Activated naive CD8-positive, alpha-beta T cell treated with anti-CD3 and anti-CD28 coated beads, Interleukin-2, amount 10 ng/mL, durations not matched to agents 7 days and 5 days (primary cell): Measurements from ENCODE around the gene KIAA0586. TPM values are rescaled to one million over a fixed set of nuclear protein-coding genes. Genes with fewer than 3 reads are reported as not detected.

ENCODE experiments used
- ATAC-seq: fragments of 150-1000 bp; cut with Tn5 transposase; one replicate; pipeline ENCODE4 v1.10.0; 2021; ENCODE audit warnings: low read depth, moderate library complexity
- POLR2A ChIA-PET: fragments of 350-600 bp; sonication (Branson Sonifier 250); formaldehyde crosslinking; loops from one replicate; lab custom pipeline; 2021; ENCODE audit warnings: antibody characterized with exemption; lab: Charles Lee
- DNase-seq: peaks from one replicate; pipeline ENCODE4 v3.0.0; 2021
- H3K27ac Mint-ChIP-seq: one replicate; pipeline ENCODE4 v1.8.0; 2022; ENCODE audit warnings: mild to moderate bottlenecking, mixed read lengths
- H3K27me3 Mint-ChIP-seq: one replicate; pipeline ENCODE4 v1.8.0; 2022; ENCODE audit warnings: mild to moderate bottlenecking, moderate library complexity, mixed read lengths
- H3K36me3 Mint-ChIP-seq: one replicate; pipeline ENCODE4 v1.8.0; 2021; ENCODE audit warnings: mild to moderate bottlenecking, mixed read lengths
- H3K4me1 Mint-ChIP-seq: one replicate; pipeline ENCODE4 v1.8.0; 2021; ENCODE audit warnings: mixed read lengths
- H3K4me3 Mint-ChIP-seq: one replicate; pipeline ENCODE4 v1.8.0; 2022; ENCODE audit warnings: mild to moderate bottlenecking, moderate library complexity, mixed read lengths
- H3K9me3 Mint-ChIP-seq: one replicate; pipeline ENCODE4 v1.8.0; 2021; ENCODE audit warnings: mixed read lengths
- total RNA-seq, 2 experiments: library from RNA; stranded (reverse); gene quantifications; one replicate each; pipeline ENCODE4 v1.2.3, GENCODE V29; 2021

KIAA0586 gene
- total RNA-seq, 2 experiments from 2014 or later: 27.4 to 29.9 TPM

DNA sequence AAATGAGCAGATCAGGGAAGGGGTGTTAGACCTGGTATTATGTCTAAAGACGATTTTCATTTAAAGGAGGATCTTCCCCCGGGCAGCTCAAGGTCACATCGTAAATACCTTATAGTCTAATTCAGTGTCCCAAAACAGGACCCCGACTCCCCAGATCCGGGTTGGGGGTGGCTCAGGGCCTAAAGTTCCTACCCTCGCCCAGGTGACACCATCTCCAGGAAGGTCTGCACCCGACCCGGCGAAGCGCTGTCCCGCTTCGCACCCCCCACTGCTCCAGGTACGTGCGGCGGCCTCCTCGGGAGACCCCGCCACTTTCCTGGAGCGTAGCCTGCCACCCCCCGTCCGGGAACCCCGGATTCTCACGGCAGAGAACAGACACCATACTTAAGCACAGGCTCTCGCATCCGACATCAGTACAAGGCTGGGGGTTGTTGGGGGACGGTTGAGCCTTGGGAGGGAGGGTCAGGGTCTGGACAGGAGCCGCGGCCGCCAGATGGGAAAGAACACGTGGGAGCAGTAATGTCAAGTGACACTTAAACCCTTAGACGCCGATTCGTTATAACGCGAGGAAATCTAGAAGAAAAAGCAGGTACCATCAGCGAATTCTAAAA, 744 bp upstream of the KIAA0586 start:
- POLR2A ChIA-PET: interaction anchor here (1.0 to 2.9 kb wide), 9 partner anchors 31 to 1822 kb away, joined by 3 to 36 read pairs (median 5); partner anchors contain the start of genes ACTR10, ARID4A, DAAM1 and PPM1A
- Mint-ChIP-seq H3K9me3 (no peaks in the 10 kb centered on the region), H3K36me3 (peaks cover 12% of the 10 kb centered on the region), H3K27me3 (no peaks in the 10 kb centered on the region), H3K4me3 (peak overlapping the region; percentile 98), H3K4me1 (peaks cover 34% of the 10 kb centered on the region), H3K27ac (peak overlapping the region; percentile 99)
- DNase-seq (peak; percentile 60), ATAC-seq (peak; percentile 15)

DNA sequence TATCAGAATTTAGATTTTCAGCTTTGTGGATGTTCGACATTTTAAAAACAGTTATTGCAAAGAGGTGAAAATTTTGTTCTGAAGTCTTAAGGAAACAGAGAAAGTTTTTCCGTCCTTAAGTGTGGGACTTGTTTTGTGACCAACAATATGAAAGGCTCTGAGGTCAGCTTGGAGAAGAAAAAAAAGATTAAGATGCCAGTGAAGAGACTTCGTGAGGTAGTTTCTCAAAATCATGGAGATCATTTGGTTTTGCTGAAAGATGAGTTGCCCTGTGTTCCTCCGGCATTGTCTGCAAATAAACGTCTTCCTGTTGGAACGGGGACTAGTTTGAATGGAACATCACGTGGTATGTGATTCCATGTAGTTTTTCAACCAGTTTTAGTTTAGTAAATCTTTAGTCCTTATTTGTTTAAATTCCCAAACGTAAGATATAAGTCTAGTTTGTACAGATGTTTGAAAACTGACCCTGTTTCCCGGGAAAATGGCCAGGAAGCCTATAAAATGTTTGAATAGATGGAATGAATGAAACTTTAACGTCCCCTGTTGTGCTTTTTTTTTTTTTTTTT, 682 bp downstream of the KIAA0586 start:
- H3K4me1 Mint-ChIP-seq: peaks cover 34% of the 10 kb centered on the region
- DNase-seq (no peak), ATAC-seq (no peak)
- POLR2A ChIA-PET: interaction anchor here (0.8 to 2.9 kb wide), 8 partner anchors 21 to 1821 kb away, joined by 3 to 36 read pairs (median 5); partner anchors contain the start of genes ACTR10, ARID4A, PPM1A and PSMA3
- H3K27me3 Mint-ChIP-seq: no peaks in the 10 kb centered on the region
- no peaks in the 10 kb centered on the region for H3K9me3 Mint-ChIP-seq
- peak overlapping the region; percentile 98 for H3K4me3 Mint-ChIP-seq
- peaks cover 13% of the 10 kb centered on the region for H3K36me3 Mint-ChIP-seq
- peak overlapping the region; percentile 99 for H3K27ac Mint-ChIP-seq

DNA sequence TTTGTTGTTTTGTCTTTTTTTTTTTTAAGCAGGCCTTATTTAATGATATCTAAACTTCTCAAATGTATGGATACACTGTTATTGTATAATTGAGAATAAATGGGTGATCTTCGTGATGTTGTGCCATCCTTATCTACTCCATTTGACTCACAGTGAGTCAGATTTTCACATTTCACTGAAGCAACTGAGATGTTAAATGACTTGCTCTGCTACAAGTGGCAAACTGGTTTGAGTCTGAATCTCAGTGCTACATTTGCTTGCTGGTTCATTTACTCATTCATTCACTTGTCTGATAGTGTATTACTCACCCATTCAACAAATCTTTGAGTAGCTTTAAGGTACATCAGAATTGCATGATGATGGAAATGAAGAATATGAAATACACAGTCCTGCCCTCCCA, 2.6 kb downstream of the KIAA0586 start:
- no peak for ATAC-seq
- peak overlapping the region; percentile 19 for H3K27ac Mint-ChIP-seq
- peak overlapping the region; percentile 6 for H3K4me3 Mint-ChIP-seq
- peaks cover 29% of the 10 kb centered on the region for H3K4me1 Mint-ChIP-seq
- H3K27me3 Mint-ChIP-seq: no peaks in the 10 kb centered on the region
- H3K9me3 Mint-ChIP-seq: no peaks in the 10 kb centered on the region
- POLR2A ChIA-PET: no interaction called here
- peaks cover 15% of the 10 kb centered on the region for H3K36me3 Mint-ChIP-seq
- DNase-seq: no peak

DNA sequence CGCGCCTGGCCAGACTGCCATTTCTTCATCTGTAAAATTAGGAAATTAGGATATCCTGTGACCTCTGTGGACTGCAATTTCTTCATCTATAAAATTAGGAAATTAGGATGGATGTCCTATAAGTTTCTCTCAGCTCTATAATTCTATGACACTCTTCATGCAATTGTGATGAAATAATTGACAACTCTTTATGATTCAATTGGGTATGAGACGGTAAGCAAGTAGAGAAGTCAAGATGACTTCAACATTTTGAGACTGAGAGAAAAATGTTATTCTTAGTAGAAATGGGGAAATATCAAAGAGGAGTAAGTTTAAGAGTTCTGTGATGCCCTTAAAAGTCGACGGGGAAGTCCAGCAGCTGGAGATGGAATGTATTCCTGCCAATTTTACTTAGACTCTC, 12.0 kb downstream of the KIAA0586 start:
- H3K27ac Mint-ChIP-seq: no peak overlapping the region
- POLR2A ChIA-PET: no interaction called here
- ATAC-seq: no peak
- H3K27me3 Mint-ChIP-seq: no peaks in the 10 kb centered on the region
- peaks cover 14% of the 10 kb centered on the region for H3K36me3 Mint-ChIP-seq
- no peaks in the 10 kb centered on the region for H3K4me1 Mint-ChIP-seq
- no peak for DNase-seq
- H3K4me3 Mint-ChIP-seq: no peak overlapping the region
- H3K9me3 Mint-ChIP-seq: no peaks in the 10 kb centered on the region

DNA sequence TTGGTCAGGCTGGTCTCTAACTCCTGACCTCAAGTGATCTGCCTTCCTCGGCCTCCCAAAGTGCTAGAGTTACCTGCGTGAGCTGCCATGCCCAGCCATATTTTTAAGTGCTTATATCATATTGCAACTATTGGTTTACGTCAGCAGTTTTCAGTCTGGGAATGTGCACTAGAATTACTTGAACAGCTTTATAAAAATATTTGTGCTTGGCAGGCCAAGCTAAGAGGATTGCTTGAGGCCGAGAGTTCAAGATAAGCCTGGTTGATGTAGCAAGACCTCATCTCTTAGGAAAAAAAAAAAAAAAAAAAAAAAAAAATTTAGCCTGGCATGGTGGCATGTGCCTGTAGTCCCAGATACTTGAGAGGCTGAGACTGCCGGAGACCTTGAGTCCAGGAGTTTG, 17.1 kb downstream of the KIAA0586 start:
- ATAC-seq (no peak), DNase-seq (no peak)
- no peak overlapping the region for H3K4me3 Mint-ChIP-seq
- peaks cover 10% of the 10 kb centered on the region for H3K36me3 Mint-ChIP-seq
- no peaks in the 10 kb centered on the region for H3K27me3 Mint-ChIP-seq
- no peak overlapping the region for H3K27ac Mint-ChIP-seq
- H3K4me1 Mint-ChIP-seq: no peaks in the 10 kb centered on the region
- no peaks in the 10 kb centered on the region for H3K9me3 Mint-ChIP-seq
- POLR2A ChIA-PET: interaction anchor here (0.7 kb wide), 1 partner anchor 221 kb away, joined by 4 read pairs; no protein-coding TSS in a partner anchor

DNA sequence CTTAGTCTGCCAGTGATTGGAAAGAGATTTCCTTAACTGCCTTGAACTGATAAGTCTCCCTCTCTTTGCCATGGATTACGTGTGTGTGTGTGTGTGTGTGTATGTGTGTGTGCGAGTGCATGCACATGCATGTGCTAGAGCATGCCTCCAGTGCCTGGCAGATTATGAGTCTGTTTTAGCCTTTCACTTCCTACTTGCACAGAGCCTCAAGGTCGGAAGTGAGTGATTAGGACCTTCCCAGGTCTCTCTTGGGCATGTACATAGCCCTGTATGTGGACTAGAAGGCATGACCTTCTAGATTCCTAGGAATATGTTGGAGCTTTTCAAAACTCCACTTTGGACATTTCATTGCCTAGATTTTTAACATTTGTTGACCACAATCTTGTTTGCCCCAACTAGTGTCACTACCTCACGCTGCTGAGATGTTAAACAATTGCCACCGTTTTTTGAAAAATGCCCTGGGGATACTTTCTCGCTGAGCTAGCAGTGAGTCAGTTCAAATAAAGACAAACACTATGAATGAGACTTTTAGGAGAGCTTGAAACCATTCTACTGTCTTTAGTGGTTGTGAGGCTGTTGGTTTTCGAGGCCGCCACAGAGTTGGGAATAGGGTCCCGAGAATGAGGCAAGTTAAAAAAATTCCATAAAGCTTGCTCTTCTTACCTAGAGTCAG, 28.2 kb downstream of the KIAA0586 start:
- H3K9me3 Mint-ChIP-seq: no peaks in the 10 kb centered on the region
- DNase-seq (no peak), ATAC-seq (no peak)
- POLR2A ChIA-PET: no interaction called here
- no peaks in the 10 kb centered on the region for H3K4me1 Mint-ChIP-seq
- no peak overlapping the region for H3K4me3 Mint-ChIP-seq
- H3K27ac Mint-ChIP-seq: no peak overlapping the region
- peaks cover 22% of the 10 kb centered on the region for H3K36me3 Mint-ChIP-seq
- H3K27me3 Mint-ChIP-seq: no peaks in the 10 kb centered on the region

DNA sequence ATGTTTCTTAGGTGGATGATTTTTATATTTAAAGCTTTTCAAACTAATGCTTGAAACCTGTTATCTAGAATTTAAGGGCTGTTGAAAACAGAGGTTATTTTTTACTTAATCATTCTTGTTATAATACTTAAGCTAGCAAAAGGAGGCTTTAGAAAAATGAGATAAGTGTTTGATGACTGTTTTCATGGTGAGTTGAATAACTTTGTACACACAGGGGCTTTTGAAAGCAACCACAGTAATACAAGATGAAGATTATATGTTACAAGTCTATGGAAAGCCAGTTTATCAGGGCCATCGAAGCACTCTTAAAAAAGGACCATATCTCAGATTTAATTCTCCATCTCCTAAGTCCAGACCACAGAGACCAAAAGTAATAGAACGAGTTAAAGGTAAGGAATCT, 33.3 kb downstream of the KIAA0586 start:
- POLR2A ChIA-PET: no interaction called here
- Mint-ChIP-seq H3K4me3 (no peak overlapping the region), H3K27me3 (no peaks in the 10 kb centered on the region), H3K4me1 (peaks cover 1% of the 10 kb centered on the region), H3K36me3 (peaks cover 19% of the 10 kb centered on the region), H3K9me3 (no peaks in the 10 kb centered on the region), H3K27ac (no peak overlapping the region)
- ATAC-seq (no peak), DNase-seq (no peak)

DNA sequence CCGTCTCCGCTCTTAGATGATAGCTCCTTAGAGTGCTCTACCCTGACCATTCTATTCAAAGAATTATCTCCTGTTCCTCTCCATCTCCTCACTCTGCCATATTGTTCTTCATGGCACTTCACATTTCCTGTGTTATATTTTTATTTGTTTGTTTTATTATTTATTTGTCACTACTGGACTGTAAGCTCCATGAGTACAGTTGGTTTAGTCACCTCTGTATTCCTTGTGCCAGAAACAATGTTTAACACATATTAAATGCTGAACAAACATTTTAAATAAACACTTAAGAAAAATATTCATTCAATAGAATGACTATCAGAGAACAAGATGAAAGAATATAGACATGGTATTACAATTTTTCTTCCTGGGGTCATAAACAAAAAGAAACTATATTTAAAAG, 35.6 kb downstream of the KIAA0586 start:
- H3K4me3 Mint-ChIP-seq: no peak overlapping the region
- no peak for ATAC-seq
- H3K36me3 Mint-ChIP-seq: peaks cover 14% of the 10 kb centered on the region
- peak overlapping the region; percentile 35 for H3K27ac Mint-ChIP-seq
- POLR2A ChIA-PET: interaction anchor here (0.7 kb wide), 1 partner anchor 40 kb away, joined by 3 read pairs; no protein-coding TSS in a partner anchor
- H3K27me3 Mint-ChIP-seq: no peaks in the 10 kb centered on the region
- H3K9me3 Mint-ChIP-seq: no peaks in the 10 kb centered on the region
- DNase-seq: no peak
- peaks cover 1% of the 10 kb centered on the region for H3K4me1 Mint-ChIP-seq

DNA sequence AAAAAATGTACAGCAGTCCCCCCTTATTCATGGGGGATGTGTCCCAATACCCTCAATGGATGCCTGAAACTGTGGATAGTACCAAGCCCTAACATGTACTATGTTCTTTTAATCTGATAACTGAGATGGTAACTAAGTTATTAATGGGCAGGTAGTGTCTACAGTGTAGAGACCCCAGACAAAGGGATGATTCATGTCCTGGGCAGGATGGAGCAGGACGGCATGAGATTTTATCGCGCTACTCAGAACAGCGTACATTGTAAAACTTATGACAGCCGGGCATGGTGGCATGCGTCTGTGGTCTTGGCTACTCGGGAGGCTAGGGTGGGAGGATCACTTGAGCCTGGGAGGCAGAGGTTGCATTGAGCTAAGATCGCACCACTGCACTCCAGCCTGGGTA, 37.1 kb downstream of the KIAA0586 start:
- Mint-ChIP-seq H3K4me3 (no peak overlapping the region), H3K9me3 (no peaks in the 10 kb centered on the region), H3K27ac (no peak overlapping the region), H3K36me3 (peaks cover 14% of the 10 kb centered on the region), H3K27me3 (no peaks in the 10 kb centered on the region), H3K4me1 (peaks cover 1% of the 10 kb centered on the region)
- DNase-seq (no peak), ATAC-seq (no peak)
- POLR2A ChIA-PET: no interaction called here

DNA sequence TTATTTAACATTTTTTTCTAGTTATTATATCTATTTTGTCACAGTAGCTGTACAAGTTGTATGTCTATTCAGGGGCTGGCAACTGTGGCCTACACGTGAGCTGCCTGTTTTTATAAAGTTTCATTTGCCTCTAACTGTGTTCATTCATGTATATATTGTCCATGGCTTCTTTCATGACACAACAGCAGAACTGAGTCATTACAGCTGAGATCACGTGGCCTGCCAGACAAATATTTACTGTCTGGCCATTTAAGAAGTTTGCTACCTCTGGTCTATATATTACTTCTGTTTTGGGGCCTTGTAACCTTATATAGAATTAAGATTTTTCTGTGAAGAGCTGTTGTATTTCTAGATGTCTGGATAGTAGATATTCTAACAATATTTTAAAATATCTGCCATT, 37.9 kb downstream of the KIAA0586 start:
- H3K4me1 Mint-ChIP-seq: peaks cover 1% of the 10 kb centered on the region
- DNase-seq: no peak
- H3K27ac Mint-ChIP-seq: no peak overlapping the region
- POLR2A ChIA-PET: no interaction called here
- no peak overlapping the region for H3K4me3 Mint-ChIP-seq
- peaks cover 14% of the 10 kb centered on the region for H3K36me3 Mint-ChIP-seq
- H3K9me3 Mint-ChIP-seq: no peaks in the 10 kb centered on the region
- no peak for ATAC-seq
- no peaks in the 10 kb centered on the region for H3K27me3 Mint-ChIP-seq

DNA sequence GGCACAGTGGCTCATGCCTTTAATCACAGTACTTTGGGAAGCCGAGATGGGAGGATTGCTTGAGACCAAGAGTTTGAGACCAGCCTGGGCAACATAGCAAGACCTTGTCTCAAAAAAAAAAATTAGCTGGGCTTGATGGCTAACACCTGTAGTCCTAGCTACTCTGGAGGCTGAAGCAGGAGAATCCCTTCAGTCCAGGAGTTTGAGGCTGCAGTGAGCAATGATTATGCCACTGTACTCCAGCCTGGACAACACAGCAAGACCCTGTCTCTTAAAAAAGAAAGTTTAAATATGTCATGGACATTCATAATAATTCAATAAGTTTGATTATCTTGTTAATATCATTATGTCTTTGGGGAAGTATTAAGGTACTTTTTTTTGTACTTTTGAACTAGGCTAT, 38.9 kb downstream of the KIAA0586 start:
- POLR2A ChIA-PET: no interaction called here

DNA sequence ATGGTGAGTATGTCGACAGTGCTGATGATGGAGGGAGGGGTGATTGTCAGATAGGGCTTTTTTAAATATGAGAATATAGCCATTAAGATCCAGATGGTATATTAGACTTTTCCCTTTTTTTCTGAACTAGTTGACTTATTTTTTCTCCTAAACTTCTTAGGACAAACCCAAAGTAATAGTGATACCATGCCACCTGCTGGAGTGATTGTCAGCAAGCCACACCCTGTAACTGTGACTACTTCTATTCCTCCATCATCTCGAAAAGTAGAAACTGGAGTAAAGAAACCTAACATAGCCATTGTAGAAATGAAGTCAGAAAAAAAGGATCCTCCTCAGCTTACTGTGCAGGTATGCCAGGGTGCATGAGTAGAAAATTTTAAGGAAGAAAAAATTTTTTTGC, 40.1 kb downstream of the KIAA0586 start:
- Mint-ChIP-seq H3K4me1 (peaks cover 1% of the 10 kb centered on the region), H3K9me3 (no peaks in the 10 kb centered on the region), H3K36me3 (peaks cover 7% of the 10 kb centered on the region), H3K27ac (no peak overlapping the region), H3K4me3 (no peak overlapping the region), H3K27me3 (no peaks in the 10 kb centered on the region)
- DNase-seq: no peak
- no peak for ATAC-seq
- POLR2A ChIA-PET: no interaction called here

More for the DNA sequence above, 38.9 kb downstream of the KIAA0586 start:
- ATAC-seq (no peak), DNase-seq (no peak)
- H3K36me3 Mint-ChIP-seq: peaks cover 9% of the 10 kb centered on the region
- H3K27ac Mint-ChIP-seq: no peak overlapping the region
- H3K9me3 Mint-ChIP-seq: no peaks in the 10 kb centered on the region
- peaks cover 1% of the 10 kb centered on the region for H3K4me1 Mint-ChIP-seq
- H3K27me3 Mint-ChIP-seq: no peaks in the 10 kb centered on the region
- no peak overlapping the region for H3K4me3 Mint-ChIP-seq

DNA sequence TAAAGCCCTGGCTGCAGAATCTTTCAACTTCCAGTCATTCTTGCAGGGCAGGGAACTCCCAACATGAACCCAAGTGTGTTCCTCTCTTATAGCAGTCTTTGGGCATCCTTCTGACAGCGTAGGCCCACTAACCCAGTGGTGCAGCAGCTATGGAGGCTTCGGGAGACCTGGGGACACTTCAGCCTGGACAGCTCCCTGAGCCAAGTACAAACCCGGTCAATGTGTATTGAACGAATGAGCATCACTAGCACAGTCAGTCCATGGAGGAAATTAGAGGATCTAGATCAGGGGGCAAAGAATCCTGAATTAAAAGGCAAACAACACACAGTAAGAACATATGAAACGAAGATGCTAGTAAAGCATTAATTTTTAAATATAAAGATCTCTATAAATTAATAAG, 41.8 kb downstream of the KIAA0586 start:
- no peaks in the 10 kb centered on the region for H3K4me1 Mint-ChIP-seq
- POLR2A ChIA-PET: no interaction called here
- no peak overlapping the region for H3K4me3 Mint-ChIP-seq
- H3K27ac Mint-ChIP-seq: no peak overlapping the region
- H3K36me3 Mint-ChIP-seq: peaks cover 2% of the 10 kb centered on the region
- no peak for DNase-seq
- H3K9me3 Mint-ChIP-seq: no peaks in the 10 kb centered on the region
- no peaks in the 10 kb centered on the region for H3K27me3 Mint-ChIP-seq
- ATAC-seq: no peak

DNA sequence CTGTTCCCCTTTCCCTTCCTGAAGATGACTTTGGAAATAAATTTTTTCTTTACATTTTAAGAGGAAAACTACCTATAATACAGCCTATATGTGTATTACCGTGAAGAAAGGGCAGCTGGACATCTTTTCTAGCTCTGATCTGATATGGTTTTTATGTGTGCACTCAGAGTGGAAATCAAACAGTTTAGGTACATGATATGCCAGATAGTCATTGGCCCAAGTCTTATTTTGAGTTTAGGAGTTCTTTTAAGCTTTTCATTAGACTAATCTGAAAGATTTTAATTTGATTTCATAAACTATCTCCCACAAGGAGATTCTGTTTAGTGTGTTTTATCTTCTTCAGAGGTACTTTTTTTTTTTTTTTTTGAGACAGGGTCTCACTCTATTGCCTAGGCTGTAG, 48.8 kb downstream of the KIAA0586 start:
- Mint-ChIP-seq H3K4me3 (no peak overlapping the region), H3K9me3 (no peaks in the 10 kb centered on the region), H3K4me1 (no peaks in the 10 kb centered on the region), H3K36me3 (peaks cover 15% of the 10 kb centered on the region), H3K27me3 (no peaks in the 10 kb centered on the region), H3K27ac (no peak overlapping the region)
- POLR2A ChIA-PET: no interaction called here
- DNase-seq: no peak
- no peak for ATAC-seq
